Stimulated activated CD4-positive, alpha-beta T cell treated with anti-CD3 and anti-CD28 coated beads, Interleukin-4, amount 100 ng/mL, for 4 hours (primary cell): ENCODE measurements around the gene RERE.
"Not testable (repeated sequence)": the region's sequence is repeated elsewhere in the genome, so short reads cannot be mapped to it uniquely, and the experiment has no call there.

ENCODE experiments used
- DNase-seq, 2 experiments: peaks; one replicate each; pipeline ENCODE4 v3.0.0-alpha.2; 2020

The RERE gene

DNA sequence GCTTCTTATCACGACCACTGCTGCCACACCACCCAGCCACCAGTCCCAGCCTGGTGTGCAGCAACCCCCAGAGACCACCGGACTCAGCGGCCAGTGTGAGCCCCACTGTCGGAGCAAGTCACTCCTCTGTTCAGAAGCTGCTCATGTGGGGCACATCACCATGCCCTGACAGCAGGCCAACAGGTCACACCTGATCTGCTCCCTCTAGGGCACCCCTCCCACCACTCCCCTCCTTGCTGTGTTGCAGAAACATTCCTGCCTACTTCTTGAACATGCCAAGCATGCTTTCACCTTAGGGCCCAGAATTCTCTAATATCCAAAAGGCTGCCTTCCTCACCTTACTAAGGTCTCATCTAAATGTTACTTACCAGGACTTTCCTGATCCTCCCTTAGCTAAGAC is 353.1 kb downstream of the RERE start:
- no peak for DNase-seq

DNA sequence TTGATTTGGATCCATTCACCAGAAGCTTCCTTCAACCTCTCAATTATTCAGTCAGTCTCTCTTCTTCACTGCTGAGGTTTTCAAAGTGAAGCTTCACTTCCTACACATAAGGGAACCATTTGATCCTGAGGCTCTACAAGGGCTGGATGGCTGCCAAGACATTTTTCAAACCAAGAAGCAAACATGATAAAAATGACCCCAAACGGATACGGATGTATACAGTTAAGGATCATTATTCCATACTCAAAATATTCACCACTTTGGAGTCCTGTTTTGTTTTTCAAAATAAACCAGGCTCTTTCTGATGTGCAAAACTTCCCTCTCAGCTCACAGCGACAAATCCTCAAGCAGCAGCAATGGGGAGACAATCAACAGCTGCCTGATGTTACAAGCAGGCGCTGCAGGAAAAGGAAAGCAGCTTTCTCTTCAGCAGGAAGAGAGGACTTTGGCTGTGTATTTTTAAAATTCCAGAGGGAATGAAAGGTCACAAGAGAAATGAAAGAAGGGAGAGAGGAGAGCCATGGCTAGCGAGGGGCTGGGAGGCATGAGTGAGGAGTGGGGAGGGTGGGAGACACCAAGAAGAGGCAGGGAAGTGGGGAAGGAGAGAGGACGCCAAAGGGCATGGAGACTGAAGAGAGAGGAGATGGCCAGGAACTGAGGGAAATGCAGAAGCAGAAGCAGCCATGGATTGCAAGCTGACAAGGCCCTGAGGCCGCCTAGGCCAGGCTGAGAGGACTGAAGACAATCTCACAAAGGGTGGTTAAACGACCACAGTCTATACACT is 354.1 kb downstream of the RERE start:
- no peak for DNase-seq

DNA sequence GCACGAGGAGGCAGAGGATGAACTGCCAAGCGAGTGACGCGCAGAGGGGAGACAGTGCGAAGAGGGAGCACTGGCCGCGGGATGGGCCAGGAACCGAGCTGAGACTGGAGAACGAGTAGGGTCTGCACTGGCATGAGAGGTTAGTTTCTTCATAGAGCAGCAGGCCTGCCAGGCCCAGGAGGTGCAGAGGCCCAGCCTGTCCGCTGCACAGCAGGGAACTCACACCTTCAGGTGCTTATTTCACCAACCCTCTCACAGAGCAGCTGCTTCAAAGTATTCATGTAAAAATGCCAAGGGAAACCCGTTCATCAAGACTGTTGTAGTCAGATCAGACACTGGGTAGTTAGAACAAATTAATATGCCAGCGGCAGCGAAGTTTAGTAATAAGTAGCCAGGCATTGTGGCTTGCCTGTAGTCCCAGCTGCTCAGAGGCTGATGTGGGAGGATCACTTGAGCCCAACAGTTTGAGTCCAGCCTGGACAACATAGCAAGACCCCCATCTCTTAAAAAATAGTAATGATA is 355.0 kb downstream of the RERE start:
- DNase-seq: no peak

DNA sequence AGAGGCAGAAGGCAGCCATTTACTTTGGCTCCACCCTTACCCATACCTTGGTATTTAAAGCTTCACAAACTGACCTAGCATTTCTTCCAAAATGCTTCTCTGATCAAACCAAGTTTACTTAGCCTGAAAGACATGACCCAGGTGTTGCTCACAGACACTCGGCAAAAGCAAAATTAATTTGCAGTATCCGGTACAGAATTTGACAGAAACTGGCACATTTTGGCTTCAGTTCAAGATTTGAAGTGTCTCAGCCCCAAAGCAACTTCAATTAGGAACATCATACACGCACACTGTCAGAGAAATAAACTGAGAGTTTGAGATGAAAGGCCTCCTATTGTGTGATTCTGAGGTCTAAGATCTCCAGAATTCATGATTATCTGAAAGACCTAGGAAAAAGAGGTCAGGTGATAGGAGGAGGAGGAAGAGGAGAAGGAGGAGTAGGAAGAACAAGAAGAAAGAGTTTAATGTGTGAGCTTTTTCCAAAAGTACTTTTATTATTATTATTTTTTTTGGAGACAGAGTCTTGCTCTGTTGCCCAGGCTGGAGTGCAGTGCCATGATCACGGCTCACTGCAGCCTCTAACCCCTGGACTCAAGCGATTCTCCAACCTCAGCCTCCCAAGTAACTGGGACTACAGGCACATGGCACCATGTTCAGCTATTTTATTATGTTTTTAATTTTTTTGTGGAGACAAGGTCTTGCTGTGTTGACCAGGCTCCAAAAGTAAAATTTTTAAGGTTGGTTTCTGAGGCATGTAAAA is 355.9 kb downstream of the RERE start:
- no peak for DNase-seq

DNA sequence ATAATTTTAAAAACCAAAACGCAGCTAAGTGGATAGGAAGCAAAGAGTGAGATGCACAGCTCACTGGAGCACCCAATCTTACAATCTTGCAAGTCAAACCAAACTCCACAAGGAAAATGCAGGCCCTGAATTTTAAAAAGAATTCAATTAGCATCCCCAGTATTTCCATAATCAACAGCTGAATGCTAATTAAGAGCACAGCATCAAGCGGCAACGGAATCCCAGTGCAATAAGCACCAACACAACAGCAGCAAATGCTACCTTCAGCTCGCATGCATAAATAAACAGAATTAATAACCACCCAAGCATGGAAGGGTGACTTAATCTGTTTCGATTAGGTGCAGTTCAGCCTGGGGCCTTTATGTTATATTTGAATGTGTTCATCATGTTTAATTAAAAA is 356.7 kb downstream of the RERE start:
- no peak for DNase-seq

DNA sequence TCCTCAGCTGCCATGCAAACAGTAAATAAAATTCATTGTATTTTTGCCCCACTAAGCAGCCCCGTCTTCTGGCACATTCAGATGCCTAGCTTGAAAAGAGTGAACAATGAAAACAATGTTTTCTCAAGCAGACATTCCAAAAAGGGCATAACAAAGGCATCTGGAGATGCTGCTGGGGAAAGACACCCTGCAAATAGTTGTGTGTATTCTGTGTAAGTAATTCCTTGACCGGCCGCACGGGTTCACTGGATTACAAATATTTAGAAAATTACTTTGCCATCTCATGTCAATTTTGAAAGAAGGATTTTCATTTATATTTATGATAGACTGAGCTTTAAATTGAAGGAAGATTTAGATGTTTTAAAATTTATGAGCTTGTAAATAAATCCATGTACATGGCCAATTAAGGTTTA is 357.3 kb downstream of the RERE start:
- no peak for DNase-seq

DNA sequence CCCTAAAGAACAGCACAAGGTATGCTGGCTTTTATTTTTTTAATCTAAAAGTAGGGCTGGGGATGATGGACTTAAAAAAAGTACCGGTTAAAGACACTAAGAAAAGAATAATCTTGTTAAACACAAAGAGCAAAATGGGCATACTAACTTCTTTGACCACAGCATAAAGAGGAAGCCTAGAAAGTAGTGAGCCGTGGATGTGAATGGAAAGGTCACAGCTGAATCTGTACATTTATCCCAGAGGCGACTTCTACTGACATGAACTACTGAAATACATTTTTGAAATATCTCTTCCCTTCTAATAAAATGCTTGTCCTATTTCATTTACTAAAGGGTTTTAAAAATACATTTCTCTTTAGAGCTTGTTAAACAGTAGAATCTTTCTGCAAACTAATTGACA is 358.8 kb downstream of the RERE start:
- no peak for DNase-seq

DNA sequence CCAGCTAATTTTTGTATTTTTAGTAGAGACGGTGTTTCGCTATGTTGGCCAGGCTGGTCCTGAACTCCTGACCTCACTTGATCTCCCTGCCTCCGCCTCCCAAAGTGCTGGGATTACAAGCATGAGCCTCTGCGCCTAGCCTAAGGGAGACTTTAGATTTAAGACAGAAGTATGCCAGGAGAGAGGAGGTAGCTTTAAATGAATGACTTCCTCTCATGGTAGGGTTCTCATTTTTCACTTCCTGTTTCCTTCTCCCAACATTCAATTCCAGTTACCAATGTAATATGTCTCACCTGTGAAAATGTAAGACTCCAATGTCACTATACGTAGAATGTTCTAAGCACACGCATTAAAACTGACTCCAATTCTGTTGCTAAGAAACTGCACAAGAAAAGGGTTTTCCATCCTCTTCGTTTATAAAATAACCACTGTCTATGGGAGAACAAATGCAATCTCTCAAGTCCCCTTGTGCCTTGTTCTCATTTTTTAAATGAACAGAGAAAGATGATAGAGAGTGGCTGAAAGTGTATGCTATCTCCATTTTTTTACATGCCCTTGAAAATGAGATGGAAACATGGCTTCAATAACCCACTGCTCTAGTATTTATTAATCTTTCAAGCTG is 359.6 kb downstream of the RERE start:
- no peak for DNase-seq

DNA sequence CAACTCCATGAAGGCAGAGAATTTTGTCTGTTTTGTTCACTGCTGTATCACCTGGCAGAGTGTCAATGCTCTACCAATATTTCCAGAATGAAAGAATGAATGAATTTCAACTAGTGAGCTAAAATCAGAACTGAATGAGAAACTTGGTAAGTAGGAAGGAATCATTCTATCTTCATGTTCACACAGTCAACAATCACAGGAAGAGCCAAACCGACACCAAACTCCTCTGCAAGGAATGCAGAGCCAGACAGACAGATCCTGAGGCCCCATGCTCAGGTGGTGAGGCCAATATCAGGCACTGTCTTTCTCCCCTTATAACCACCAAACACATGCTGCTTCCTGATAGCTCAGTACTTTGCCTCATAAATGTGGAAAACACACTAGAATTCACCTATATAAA is 360.4 kb downstream of the RERE start:
- DNase-seq: no peak

DNA sequence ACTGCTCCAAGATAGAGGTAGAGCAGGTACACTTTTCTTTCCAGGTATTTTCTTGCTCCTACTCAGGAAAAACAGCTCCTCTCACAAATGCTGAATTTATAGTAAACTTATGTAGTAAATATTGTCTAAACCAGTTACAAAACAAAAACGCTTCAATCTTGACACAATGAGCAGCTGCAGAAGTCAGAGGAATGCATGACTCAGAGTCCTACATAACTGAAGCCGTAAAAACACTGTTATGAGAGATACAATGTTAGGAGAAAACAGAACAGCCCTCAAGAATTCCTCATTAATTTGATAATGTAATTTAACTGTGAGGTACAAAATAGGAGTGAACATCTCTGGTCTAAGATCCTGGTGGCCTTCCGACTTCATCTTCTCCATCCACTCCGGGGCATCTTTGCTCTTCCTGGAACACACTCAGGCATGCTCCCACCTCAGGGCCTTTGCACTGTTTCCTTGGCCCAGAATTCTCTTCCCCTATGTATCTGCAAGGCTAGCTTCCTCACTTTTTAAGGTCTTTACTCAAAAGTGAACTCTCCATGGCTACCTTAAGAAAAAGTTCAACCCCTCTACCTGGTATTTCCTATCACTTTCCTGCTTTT is 361.0 kb downstream of the RERE start:
- DNase-seq: no peak

DNA sequence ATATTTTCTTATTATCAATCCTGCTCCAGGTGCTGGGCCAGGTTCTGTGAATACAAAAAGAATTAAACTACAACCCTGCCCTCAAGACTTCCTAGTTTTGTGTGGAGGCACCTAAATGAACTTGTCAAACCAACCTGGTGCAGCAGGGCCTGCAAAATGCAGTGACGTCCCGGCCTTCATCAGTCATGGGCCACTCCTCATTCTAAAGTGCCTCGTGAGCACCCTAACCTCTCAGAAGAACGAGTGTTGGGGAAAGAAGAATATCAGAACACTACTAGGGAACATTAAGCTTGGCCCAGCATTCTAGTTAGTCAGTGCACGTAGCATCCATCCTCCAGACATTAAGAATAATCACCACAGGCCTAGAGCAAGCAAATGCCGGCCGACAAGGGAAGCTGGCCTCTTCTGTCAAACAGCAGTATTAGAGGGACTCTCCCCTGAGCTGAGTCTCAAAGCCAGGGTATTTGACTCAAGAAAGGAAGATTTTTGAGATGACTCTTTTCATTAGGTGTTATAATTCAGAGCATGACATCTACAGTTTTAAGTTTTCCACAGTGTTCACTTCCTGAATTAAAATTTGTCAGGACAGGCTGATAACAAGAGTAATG is 361.6 kb downstream of the RERE start:
- DNase-seq: no peak

DNA sequence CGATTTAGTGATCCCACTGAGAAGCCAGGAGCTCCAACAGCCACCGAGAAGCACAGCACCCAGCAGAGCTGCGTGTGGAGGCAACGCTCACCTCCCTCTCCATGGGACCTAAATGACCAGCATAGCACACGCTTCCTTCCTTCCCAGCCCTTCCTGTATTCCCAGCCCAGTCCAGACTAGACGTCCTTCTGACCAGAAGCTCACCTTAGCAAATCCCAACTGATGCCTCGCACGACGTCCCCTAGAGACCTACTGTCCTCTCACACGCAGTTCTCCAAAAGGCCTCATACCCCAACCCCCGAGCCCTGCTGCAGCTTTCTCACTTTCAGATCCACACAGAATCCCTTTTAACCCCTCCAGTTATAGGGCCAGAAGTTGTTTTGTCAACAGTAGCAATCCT is 367.1 kb downstream of the RERE start:
- no peak for DNase-seq

DNA sequence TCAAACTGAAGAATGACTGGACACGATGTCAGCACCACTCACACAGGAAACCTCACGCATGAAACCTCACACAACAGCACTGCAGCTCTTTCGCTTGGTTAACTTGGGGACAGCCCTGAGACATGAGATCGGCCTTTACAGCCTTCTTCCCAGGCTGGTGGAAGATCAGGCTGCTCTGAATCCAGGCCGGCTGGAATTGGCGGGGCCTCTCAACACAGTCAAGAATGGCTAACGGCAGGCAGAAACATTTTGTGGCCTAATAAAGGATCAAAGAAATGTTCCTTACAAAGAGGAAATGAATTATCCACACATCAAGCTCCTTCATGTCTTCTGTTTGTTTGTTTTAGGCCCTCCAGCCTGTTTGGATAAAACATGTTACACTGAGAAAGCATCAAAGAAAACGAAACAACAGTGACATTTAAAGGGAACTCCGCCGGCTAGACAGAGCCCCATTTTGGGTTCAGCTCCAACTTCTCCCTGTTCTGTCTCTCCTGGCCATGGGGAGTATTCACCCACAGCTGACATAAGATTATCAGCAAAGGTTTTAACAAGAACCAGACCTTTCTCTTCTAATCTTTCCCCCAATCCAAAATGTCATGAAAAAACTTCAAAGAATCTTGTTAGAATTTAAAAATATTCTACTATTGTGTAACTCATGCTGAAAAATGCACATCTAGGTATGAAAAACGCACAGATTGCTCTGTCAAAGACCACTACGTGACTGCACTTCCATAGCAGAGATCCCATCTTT is 368.4 kb downstream of the RERE start:
- no peak for DNase-seq

DNA sequence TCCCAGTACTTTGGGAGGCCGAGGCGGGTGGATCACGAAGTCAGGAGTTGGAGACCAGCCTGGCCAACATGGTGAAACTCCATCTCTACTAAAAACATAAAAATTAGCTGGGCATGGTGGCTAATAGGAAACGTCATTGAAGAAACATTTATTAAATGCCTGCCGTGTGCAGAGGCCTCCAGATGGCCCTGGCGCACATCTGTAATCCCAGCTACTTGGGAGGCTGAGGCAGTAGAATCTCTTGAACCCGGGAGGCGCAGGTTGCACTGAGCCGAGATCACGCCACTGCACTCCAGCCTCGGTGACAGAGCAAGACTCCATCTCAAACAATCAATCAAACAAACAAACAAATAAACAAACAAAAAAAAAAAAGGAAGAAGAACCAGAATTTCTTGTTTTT is 368.9 kb downstream of the RERE start:
- not testable (repeated sequence) for DNase-seq

DNA sequence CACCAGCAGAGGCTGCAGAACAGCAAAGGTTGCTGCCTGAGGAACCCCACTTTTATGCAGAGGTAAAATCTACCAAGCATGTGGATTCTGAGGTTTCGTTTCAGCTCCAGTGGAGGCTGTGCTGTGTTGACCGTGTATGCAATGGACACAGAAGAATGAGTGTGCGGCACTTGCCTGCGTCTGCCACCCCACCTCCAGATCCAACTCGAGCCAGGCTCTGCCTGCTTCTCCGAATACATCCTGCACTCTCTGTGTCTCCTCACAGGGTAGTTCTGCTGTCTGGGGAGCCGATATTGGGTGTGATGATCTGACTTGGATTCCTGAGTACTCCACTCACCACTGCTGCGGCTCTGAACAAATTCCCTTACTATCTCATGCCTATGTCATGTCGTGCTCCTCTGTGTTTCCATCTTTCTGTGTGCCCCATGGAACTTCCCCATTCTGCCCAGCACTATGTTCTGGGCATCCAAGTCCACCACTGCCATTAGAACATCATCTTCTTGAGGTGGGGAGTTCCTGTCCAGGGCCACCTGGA is 369.8 kb downstream of the RERE start:
- DNase-seq: no peak

DNA sequence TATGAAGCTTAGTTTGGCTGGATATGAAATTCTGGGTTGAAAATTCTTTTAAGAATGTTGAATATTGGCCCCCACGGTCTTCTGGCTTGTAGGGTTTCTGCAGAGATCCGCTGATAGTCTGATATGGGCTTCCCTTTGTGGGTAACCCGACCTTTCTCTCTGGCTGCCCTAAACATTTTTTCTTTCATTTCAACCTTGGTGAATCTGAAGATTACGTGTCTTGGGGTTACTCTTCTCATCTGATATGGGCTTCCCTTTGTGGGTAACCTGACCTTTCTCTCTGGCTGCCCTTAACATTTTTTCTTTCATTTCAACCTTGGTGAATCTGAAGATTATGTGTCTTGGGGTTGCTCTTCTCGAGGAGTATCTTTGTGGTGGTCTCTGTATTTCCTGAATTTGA is 371.3 kb downstream of the RERE start:
- DNase-seq: not testable (repeated sequence)

DNA sequence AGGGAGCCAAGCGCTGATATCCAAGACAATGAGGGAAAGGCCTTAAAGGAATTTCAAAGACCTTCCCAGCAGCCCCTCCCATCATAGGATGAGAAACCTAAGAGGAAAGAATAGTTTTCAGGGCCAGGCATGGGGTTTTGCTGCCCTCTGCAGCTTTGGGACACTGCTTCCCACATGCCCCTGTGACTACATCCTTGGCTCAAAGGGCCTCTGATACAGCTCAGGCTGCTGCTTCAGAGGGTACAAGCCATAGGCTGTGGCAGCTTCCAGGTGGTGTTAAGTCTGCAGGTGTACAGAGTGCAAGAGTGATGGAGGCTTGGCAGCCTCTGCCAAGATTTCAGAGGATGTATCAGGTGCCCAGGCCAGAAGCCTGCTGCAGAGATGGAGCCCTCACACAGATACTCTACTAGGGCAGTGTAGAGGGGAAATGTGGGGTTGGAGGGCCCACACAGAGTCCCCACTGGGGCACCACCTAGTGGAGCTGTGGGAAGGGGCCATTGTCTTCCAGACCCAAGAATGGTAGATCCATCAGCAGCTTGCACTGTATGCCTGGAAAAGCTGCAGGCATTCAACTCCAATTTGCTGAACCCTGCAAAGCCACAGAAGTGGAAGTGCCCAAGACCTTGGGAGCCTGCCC is 373.8 kb downstream of the RERE start:
- no peak for DNase-seq

DNA sequence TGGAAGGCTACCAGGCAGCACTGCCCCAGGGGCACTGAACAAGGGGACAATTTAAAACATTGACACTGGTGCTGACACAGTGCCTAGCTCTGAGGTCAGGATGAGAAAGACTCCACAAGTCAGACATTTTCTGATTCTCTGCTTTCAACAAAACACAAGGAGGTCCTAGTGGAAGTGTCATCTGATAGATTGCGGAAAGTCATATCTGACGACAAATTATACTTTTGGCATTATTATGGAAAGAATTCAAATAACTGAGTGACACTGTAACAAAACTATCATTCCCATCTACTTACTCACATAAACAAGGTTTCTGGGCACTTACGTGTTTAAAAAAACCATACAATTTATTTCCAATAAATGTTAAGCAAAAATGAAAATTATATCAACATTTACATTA is 376.0 kb downstream of the RERE start:
- no peak for DNase-seq

DNA sequence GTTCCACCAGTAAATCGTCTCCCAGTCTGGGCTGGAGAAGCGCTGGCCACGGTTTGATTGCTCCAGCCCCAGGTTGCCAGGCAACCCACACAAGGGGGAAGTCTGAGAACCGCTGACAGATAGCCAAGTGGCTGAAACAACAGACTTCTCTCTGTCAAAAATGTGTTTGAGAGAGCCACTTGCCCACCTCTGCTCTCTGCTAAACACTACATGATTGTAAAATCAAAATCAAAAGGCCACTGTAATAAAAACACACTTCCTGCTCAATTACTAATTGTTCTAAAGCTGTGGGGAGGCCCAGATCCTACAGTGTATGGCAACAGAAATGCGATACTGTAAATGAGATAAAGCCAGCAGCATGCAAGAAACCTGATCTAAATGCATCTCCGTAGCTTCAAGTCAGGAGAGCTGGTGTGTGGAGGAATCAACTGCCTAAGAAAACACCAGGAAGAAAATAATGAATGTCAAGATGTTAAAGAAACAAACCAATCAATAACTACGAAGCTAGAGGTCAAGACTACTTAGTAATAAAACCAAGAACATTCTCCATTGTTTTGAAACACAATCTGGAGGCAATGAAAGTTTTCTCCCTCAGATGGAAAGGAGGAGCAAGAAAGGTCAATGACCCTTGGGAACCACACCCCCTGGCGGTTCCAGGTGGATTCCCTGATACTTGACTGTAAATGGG is 378.3 kb downstream of the RERE start:
- DNase-seq: no peak

DNA sequence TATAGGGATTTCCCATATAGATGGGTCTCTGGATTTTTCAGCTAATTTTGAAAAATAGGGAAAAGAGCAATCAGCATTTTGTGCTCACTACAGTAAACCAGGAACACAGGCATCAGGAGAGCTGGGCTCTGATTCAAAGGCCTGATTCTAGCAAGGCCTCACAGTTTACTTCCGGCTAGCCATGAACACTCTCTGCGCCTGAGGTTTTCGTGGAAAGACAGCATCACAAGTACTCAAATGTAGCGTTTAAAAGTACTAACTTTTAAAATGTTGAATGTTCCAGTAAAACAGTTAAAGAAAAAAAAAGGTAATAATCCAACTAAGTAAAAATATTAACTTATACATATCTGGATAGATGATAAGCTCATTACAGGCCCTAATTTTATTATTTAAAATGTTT is 379.0 kb downstream of the RERE start:
- DNase-seq: no peak

DNA sequence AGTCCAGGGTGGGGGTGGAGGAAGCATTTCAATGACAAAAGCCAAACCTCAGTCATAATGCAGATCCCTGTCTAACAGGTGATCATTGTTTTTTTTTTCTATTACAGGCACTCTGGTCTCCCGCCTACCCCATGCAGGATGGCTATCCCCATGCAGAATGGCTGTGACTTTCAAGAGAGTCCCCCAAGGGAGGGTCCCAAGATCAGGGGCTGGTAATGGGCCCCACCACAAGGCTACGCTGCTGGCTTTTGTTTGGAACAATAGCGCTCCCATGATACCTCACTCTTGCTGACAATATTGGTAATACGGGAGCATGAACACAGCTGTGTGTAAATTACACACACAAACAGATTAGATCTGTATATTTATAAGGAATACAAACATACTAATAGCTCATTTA is 380.1 kb downstream of the RERE start:
- no peak for DNase-seq
